Measurements from ENCODE around the gene NEMF.

GRCh38 chr14:49880267-49881064 is 27.9 kb upstream of the NEMF start:
- TF ChIP-seq EZH2 (IDR thresholded peaks at IDR 0.05) (no peak), RAD21 (IDR thresholded peaks at IDR 0.05; ENCODE audit: low read depth) (no peak)
- TF ChIP-seq, protein P1, sequence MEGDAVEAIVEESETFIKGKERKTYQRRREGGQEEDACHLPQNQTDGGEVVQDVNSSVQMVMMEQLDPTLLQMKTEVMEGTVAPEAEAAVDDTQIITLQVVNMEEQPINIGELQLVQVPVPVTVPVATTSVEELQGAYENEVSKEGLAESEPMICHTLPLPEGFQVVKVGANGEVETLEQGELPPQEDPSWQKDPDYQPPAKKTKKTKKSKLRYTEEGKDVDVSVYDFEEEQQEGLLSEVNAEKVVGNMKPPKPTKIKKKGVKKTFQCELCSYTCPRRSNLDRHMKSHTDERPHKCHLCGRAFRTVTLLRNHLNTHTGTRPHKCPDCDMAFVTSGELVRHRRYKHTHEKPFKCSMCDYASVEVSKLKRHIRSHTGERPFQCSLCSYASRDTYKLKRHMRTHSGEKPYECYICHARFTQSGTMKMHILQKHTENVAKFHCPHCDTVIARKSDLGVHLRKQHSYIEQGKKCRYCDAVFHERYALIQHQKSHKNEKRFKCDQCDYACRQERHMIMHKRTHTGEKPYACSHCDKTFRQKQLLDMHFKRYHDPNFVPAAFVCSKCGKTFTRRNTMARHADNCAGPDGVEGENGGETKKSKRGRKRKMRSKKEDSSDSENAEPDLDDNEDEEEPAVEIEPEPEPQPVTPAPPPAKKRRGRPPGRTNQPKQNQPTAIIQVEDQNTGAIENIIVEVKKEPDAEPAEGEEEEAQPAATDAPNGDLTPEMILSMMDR (IDR thresholded peaks at IDR 0.05 in 2 of 3, conservative IDR thresholded peaks at IDR 0.05 in 1 of 3; ENCODE audit: borderline replicate concordance in 1 of 3, insufficient read depth in 1 of 3, low read depth in 2 of 3, low read length in 2 of 3), result no peak
- TF ChIP-seq, protein P2, sequence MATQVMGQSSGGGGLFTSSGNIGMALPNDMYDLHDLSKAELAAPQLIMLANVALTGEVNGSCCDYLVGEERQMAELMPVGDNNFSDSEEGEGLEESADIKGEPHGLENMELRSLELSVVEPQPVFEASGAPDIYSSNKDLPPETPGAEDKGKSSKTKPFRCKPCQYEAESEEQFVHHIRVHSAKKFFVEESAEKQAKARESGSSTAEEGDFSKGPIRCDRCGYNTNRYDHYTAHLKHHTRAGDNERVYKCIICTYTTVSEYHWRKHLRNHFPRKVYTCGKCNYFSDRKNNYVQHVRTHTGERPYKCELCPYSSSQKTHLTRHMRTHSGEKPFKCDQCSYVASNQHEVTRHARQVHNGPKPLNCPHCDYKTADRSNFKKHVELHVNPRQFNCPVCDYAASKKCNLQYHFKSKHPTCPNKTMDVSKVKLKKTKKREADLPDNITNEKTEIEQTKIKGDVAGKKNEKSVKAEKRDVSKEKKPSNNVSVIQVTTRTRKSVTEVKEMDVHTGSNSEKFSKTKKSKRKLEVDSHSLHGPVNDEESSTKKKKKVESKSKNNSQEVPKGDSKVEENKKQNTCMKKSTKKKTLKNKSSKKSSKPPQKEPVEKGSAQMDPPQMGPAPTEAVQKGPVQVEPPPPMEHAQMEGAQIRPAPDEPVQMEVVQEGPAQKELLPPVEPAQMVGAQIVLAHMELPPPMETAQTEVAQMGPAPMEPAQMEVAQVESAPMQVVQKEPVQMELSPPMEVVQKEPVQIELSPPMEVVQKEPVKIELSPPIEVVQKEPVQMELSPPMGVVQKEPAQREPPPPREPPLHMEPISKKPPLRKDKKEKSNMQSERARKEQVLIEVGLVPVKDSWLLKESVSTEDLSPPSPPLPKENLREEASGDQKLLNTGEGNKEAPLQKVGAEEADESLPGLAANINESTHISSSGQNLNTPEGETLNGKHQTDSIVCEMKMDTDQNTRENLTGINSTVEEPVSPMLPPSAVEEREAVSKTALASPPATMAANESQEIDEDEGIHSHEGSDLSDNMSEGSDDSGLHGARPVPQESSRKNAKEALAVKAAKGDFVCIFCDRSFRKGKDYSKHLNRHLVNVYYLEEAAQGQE (IDR thresholded peaks at IDR 0.05; ENCODE audit: low read depth), result no peak
